Measurements from ENCODE around the gene CHCHD10. TPM values are rescaled to one million over a fixed set of nuclear protein-coding genes. Genes with fewer than 3 reads are reported as not detected.

Gene CHCHD10
- total RNA-seq, 1 experiment from 2014 or later = 155 TPM

- no peak for DNase-seq
- intact Hi-C loops (cut with micrococcal nuclease; ENCODE audit: unreplicated experiment) = no loop called here
- Mint-ChIP-seq H3K4me1 (ENCODE audit: low read depth, unreplicated experiment) (peaks cover 24% of the 10 kb centered on the region), H3K36me3 (ENCODE audit: insufficient read depth, unreplicated experiment) (peaks cover 5% of the 10 kb centered on the region), H3K9me3 (ENCODE audit: low read depth, unreplicated experiment) (no peaks in the 10 kb centered on the region), H3K4me3 (ENCODE audit: low read depth, unreplicated experiment) (no peak overlapping the region), H3K27me3 (ENCODE audit: unreplicated experiment) (no peaks in the 10 kb centered on the region), H3K27ac (ENCODE audit: unreplicated experiment) (no peak overlapping the region)
- BruUV-seq (replicated peaks) = no TSS peak
- TF ChIP-seq, protein P1, sequence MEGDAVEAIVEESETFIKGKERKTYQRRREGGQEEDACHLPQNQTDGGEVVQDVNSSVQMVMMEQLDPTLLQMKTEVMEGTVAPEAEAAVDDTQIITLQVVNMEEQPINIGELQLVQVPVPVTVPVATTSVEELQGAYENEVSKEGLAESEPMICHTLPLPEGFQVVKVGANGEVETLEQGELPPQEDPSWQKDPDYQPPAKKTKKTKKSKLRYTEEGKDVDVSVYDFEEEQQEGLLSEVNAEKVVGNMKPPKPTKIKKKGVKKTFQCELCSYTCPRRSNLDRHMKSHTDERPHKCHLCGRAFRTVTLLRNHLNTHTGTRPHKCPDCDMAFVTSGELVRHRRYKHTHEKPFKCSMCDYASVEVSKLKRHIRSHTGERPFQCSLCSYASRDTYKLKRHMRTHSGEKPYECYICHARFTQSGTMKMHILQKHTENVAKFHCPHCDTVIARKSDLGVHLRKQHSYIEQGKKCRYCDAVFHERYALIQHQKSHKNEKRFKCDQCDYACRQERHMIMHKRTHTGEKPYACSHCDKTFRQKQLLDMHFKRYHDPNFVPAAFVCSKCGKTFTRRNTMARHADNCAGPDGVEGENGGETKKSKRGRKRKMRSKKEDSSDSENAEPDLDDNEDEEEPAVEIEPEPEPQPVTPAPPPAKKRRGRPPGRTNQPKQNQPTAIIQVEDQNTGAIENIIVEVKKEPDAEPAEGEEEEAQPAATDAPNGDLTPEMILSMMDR (IDR thresholded peaks at IDR 0.05; ENCODE audit: unreplicated experiment) = no peak
- CTCF ChIA-PET = no interaction called here
Observed at GRCh38 chr22:23722724-23723123, 45.0 kb downstream of the CHCHD10 start.

- no peaks in the 10 kb centered on the region for H3K27me3 Mint-ChIP-seq (ENCODE audit: unreplicated experiment)
- TF ChIP-seq, protein P1 (IDR thresholded peaks at IDR 0.05; ENCODE audit: unreplicated experiment) = no peak
- intact Hi-C loops (cut with micrococcal nuclease; ENCODE audit: unreplicated experiment) = no loop called here
- no peak overlapping the region for H3K4me3 Mint-ChIP-seq (ENCODE audit: low read depth, unreplicated experiment)
- BruUV-seq (replicated peaks) = no TSS peak
- no peaks in the 10 kb centered on the region for H3K9me3 Mint-ChIP-seq (ENCODE audit: low read depth, unreplicated experiment)
- CTCF ChIA-PET = no interaction called here
- no peak overlapping the region for H3K27ac Mint-ChIP-seq (ENCODE audit: unreplicated experiment)
- peaks cover 26% of the 10 kb centered on the region for H3K4me1 Mint-ChIP-seq (ENCODE audit: low read depth, unreplicated experiment)
- H3K36me3 Mint-ChIP-seq (ENCODE audit: insufficient read depth, unreplicated experiment) = peaks cover 9% of the 10 kb centered on the region
- DNase-seq = no peak
Observed at GRCh38 chr22:23722160-23722559, 45.6 kb downstream of the CHCHD10 start.

DNA sequence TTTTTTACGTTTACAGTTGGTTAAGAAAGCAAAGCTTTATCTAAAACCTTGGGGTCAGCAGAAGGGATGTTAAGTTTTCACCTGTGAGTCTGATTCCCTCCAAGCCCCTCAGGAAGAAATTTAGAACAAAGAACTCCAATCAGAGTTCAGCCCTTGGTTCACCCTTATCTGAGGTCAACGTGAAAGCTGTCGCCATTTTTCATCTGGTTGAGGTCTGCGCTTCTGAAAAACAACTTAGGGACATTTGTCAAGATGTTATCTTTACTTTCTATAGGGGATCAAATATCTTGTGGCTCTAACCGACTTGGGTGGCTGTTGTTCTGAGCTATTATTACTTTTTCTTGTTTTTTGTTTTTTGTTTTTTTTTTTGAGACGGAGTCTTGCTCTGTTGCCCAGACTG lies 46.9 kb downstream of the CHCHD10 start:
- Mint-ChIP-seq H3K27ac (ENCODE audit: unreplicated experiment) (no peak overlapping the region), H3K36me3 (ENCODE audit: insufficient read depth, unreplicated experiment) (peaks cover 17% of the 10 kb centered on the region), H3K4me1 (ENCODE audit: low read depth, unreplicated experiment) (peaks cover 26% of the 10 kb centered on the region), H3K4me3 (ENCODE audit: low read depth, unreplicated experiment) (no peak overlapping the region), H3K27me3 (ENCODE audit: unreplicated experiment) (no peaks in the 10 kb centered on the region), H3K9me3 (ENCODE audit: low read depth, unreplicated experiment) (no peaks in the 10 kb centered on the region)
- TF ChIP-seq, protein P1 (IDR thresholded peaks at IDR 0.05; ENCODE audit: unreplicated experiment) = no peak
- intact Hi-C loops (cut with micrococcal nuclease; ENCODE audit: unreplicated experiment) = no loop called here
- no peak for DNase-seq
- CTCF ChIA-PET = interaction anchor here (0.7 to 1.2 kb wide), 2 partner anchors 129 to 1844 kb away, joined by 3 read pairs; no protein-coding TSS in a partner anchor
- no TSS peak for BruUV-seq (replicated peaks)

- no peak overlapping the region for H3K27ac Mint-ChIP-seq (ENCODE audit: unreplicated experiment)
- peaks cover 26% of the 10 kb centered on the region for H3K4me1 Mint-ChIP-seq (ENCODE audit: low read depth, unreplicated experiment)
- H3K9me3 Mint-ChIP-seq (ENCODE audit: low read depth, unreplicated experiment) = no peaks in the 10 kb centered on the region
- H3K4me3 Mint-ChIP-seq (ENCODE audit: low read depth, unreplicated experiment) = peak overlapping the region; percentile 28
- no TSS peak for BruUV-seq (replicated peaks)
- CTCF ChIA-PET = interaction anchor here (0.6 to 1.1 kb wide), 5 partner anchors 12 to 491 kb away, joined by 3 to 4 read pairs (median 3); partner anchors contain the start of gene CHCHD10
- TF ChIP-seq, protein P1 (IDR thresholded peaks at IDR 0.05; ENCODE audit: unreplicated experiment) = no peak
- DNase-seq = peak; percentile 38
- H3K27me3 Mint-ChIP-seq (ENCODE audit: unreplicated experiment) = no peaks in the 10 kb centered on the region
- intact Hi-C loops (cut with micrococcal nuclease; ENCODE audit: unreplicated experiment) = no loop called here
- H3K36me3 Mint-ChIP-seq (ENCODE audit: insufficient read depth, unreplicated experiment) = peaks cover 17% of the 10 kb centered on the region
Observed at GRCh38 chr22:23718371-23719165, 49.2 kb downstream of the CHCHD10 start.

All from Calu3 (cell line).